ENCODE results near the gene FBLN1.

DNA sequence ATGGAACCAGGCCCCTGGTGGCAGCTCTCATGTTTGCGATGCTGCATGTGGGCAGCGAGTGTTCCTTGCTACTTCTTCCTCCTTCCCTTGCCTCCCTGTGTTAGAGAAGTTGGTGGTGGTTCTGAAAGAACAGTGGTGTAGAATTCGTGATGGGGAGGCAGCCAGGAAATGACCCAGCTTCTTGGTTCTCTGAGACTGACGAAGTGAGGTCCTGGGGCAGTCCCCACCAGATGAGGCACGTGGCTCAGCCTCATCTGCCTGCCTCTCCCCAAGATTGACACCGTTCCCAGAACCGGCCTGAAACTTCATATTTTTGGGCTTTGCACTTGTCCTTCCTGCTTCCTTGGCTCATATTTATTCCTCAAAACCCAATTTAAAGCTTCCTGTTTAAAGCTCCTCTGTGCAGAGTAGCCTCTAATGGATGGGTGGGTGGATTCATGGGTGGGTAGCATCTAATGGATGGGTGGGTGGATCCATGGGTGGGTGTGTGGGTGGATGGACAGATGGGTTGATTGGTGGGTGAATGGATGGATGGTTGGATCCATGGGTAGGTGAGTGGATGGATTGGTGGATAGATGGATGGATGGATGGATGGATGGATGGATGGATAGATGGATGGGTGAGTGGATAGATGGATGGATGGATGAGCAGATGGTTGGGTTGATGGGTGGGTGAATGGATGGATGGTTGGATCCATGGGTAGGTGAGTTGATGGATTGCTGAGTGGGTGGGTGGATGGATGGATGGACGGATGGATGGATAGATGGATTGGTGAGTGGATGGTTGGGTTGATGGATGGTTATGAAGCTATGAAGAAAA lies 91.6 kb downstream of the FBLN1 start:
- TF ChIP-seq POLR2A (IDR thresholded peaks at IDR 0.05; ENCODE audit: low read depth, low read length) (no peak), TAF1 (IDR thresholded peaks at IDR 0.05; ENCODE audit: low read depth, low read length) (no peak), SPI1 (IDR thresholded peaks at IDR 0.05; ENCODE audit: low read depth, low read length) (no peak), POLR2AphosphoS5 (IDR thresholded peaks at IDR 0.05; ENCODE audit: low read depth, low read length) (no peak), PAX5 (IDR thresholded peaks at IDR 0.05; ENCODE audit: insufficient read depth, low read length, severe bottlenecking) (no peak)

All from GM12891 (cell line).